H1 (cell line): ENCODE data around the gene CD7. TPM values are rescaled to one million over a fixed set of nuclear protein-coding genes. Genes with fewer than 3 reads are reported as not detected.
A peak's percentile ranks its signal among the peaks of the same experiment; 100 is the strongest.

ENCODE experiments used
- CTCF ChIA-PET: fragments of 300-600 bp; sonication (Branson Sonifier 250); formaldehyde crosslinking; loops from one replicate; lab custom pipeline; 2021; ENCODE audit not compliant: partially characterized antibody; lab: Charles Lee
- POLR2A ChIA-PET: fragments of 300-600 bp; sonication (Branson Sonifier 250); formaldehyde crosslinking; loops from one replicate; lab custom pipeline; 2021; ENCODE audit warnings: inconsistent platforms; ENCODE audit not compliant: partially characterized antibody; lab: Charles Lee
- DNase-seq, 2 experiments: peaks; one replicate each; pipeline versions ENCODE4 v3.0.0 to v3.0.0-alpha.2; 2010 to 2022; ENCODE audit warnings: low spot score in 2 of 2, low read depth in 1 of 2, mixed read lengths in 1 of 2
- FAIRE-seq: peaks from 2 replicates; lab custom pipeline; 2011; peaks lifted over from hg19 to GRCh38; lab: Jason Lieb, UNC
- H2AFZ ChIP-seq: 2 replicates; pipeline ENCODE4 v1.8.1; 2012; ENCODE audit warnings: low read length, inconsistent platforms
- H2AK5ac ChIP-seq: 2 replicates; pipeline ENCODE4 v1.6.1; 2013; ENCODE audit warnings: low read depth, low read length
- H2BK120ac ChIP-seq: replicated peaks from 2 replicates; pipeline ENCODE3; 2013; ENCODE audit warnings: low read depth, low read length, inconsistent platforms
- H2BK12ac ChIP-seq: 2 replicates; pipeline ENCODE4 v1.6.1; 2013; ENCODE audit warnings: low read depth, low read length
- H2BK15ac ChIP-seq: 2 replicates; pipeline ENCODE4 v1.6.1; 2013; ENCODE audit warnings: low read length
- H2BK20ac ChIP-seq: 2 replicates; pipeline ENCODE4 v1.6.1; 2013; ENCODE audit warnings: low read length
- H2BK5ac ChIP-seq: 2 replicates; pipeline ENCODE4 v1.6.1; 2013; ENCODE audit warnings: low read depth, low read length
- H3K14ac ChIP-seq: 2 replicates; pipeline ENCODE4 v1.6.1; 2013; ENCODE audit warnings: inconsistent platforms; ENCODE audit not compliant: insufficient read length
- H3K18ac ChIP-seq: 2 replicates; pipeline ENCODE4 v1.6.1; 2013; ENCODE audit warnings: low read length; ENCODE audit errors: extremely low read depth
- H3K23ac ChIP-seq: 2 replicates; pipeline ENCODE4 v1.6.1; 2013; ENCODE audit warnings: inconsistent platforms; ENCODE audit not compliant: insufficient read length
- H3K23me2 ChIP-seq: 2 replicates; pipeline ENCODE4 v1.6.1; 2013; ENCODE audit warnings: low read depth, low read length
- H3K27ac ChIP-seq: 2 replicates; pipeline ENCODE4 v1.6.1; 2011; ENCODE audit warnings: low read depth, low read length, inconsistent platforms
- H3K27me3 ChIP-seq, 4 experiments: replicated peaks in 1 of 4; 1 replicate in 1 of 4; 2 replicates in 3 of 4; pipeline versions ENCODE4 v1.6.1 to v1.8.1; 2011 to 2013; ENCODE audit warnings: low read length in 3 of 4, mild to moderate bottlenecking in 3 of 4, inconsistent platforms in 2 of 4, mixed read lengths in 2 of 4, moderate library complexity in 1 of 4; ENCODE audit not compliant: control insufficient read depth in 3 of 4, insufficient read depth in 3 of 4; ENCODE audit errors: extremely low read depth in 1 of 4
- H3K36me3 ChIP-seq, 4 experiments: 2 replicates each; pipeline versions ENCODE4 v1.6.1 to v1.8.1; 2011 to 2013; ENCODE audit warnings: mild to moderate bottlenecking in 4 of 4, low read length in 3 of 4, moderate library complexity in 2 of 4, control low read depth in 1 of 4, inconsistent platforms in 1 of 4; ENCODE audit not compliant: insufficient read depth in 4 of 4, control insufficient read depth in 2 of 4
- H3K4ac ChIP-seq: replicated peaks from 2 replicates; pipeline ENCODE3; 2013; ENCODE audit warnings: low read length, low read depth, mixed read lengths, inconsistent platforms; ENCODE audit not compliant: insufficient read length
- H3K4me1 ChIP-seq, 4 experiments: replicated peaks in 1 of 4; 1 replicate in 1 of 4; 2 replicates in 3 of 4; pipeline versions ENCODE4 v1.6.1 to v1.8.1; 2011 to 2013; ENCODE audit warnings: low read length in 3 of 4, inconsistent platforms in 2 of 4, mixed read lengths in 1 of 4; ENCODE audit not compliant: insufficient read depth in 4 of 4, control insufficient read depth in 3 of 4
- H3K4me2 ChIP-seq, 2 experiments: 2 replicates each; pipeline versions ENCODE4 v1.6.1 to v1.8.1; 2011 to 2013; ENCODE audit warnings: low read depth in 2 of 2, low read length in 2 of 2, control low read depth in 1 of 2, inconsistent platforms in 1 of 2, mild to moderate bottlenecking in 1 of 2; ENCODE audit not compliant: insufficient read depth in 1 of 2
- H3K4me3 ChIP-seq, 4 experiments: fragments of 200-600, 300-600 bp in 1 of 4; sonication (generic), shearing (Covaris generic), sonication (Bioruptor Twin) in 1 of 4; 2 replicates each; pipeline versions ENCODE4 v1.5.1 to v1.8.1; 2011 to 2016; ENCODE audit warnings: low read length in 4 of 4, low read depth in 3 of 4, control low read depth in 2 of 4, inconsistent platforms in 2 of 4, mild to moderate bottlenecking in 2 of 4, mixed read lengths in 1 of 4, moderate library complexity in 1 of 4; ENCODE audit not compliant: insufficient read depth in 2 of 4; ENCODE audit errors: extremely low read depth in 1 of 4
- H3K56ac ChIP-seq: replicated peaks from 2 replicates; pipeline ENCODE3; 2013; ENCODE audit warnings: low read depth, mild to moderate bottlenecking, mixed read lengths, low read length, inconsistent platforms; ENCODE audit not compliant: insufficient read length
- H3K79me1 ChIP-seq: 2 replicates; pipeline ENCODE4 v1.6.1; 2013; ENCODE audit warnings: low read depth, low read length, control low read depth
- H3K79me2 ChIP-seq, 2 experiments: 2 replicates each; pipeline versions ENCODE4 v1.6.1 to v1.8.1; 2012 to 2013; ENCODE audit warnings: low read length in 2 of 2, mild to moderate bottlenecking in 2 of 2, inconsistent platforms in 1 of 2; ENCODE audit not compliant: insufficient read depth in 2 of 2, control insufficient read depth in 1 of 2
- H3K9ac ChIP-seq, 4 experiments: replicated peaks in 1 of 4; 1 replicate in 1 of 4; 2 replicates in 3 of 4; pipeline versions ENCODE4 v1.6.1 to v1.8.1; 2011 to 2013; ENCODE audit warnings: low read depth in 3 of 4, low read length in 3 of 4, control low read depth in 2 of 4, mild to moderate bottlenecking in 2 of 4, moderate library complexity in 2 of 4, inconsistent platforms in 1 of 4; ENCODE audit errors: extremely low read depth in 1 of 4
- H3K9me3 ChIP-seq, 2 experiments: 2 replicates each; pipeline versions ENCODE4 v1.6.1 to v1.8.1; 2012 to 2013; ENCODE audit warnings: mild to moderate bottlenecking in 2 of 2, moderate library complexity in 2 of 2, control low read depth in 1 of 2, inconsistent platforms in 1 of 2, low read depth in 1 of 2, low read length in 1 of 2, mixed read lengths in 1 of 2; ENCODE audit not compliant: insufficient read depth in 2 of 2
- H4K20me1 ChIP-seq, 2 experiments: replicated peaks in 1 of 2; 2 replicates each; pipeline versions ENCODE3 to v1.8.1; 2011 to 2013; ENCODE audit warnings: inconsistent platforms in 2 of 2, low read length in 2 of 2, mild to moderate bottlenecking in 1 of 2; ENCODE audit not compliant: insufficient read depth in 2 of 2, control insufficient read depth in 1 of 2
- H4K5ac ChIP-seq: 2 replicates; pipeline ENCODE4 v1.6.1; 2013; ENCODE audit warnings: low read length, low read depth, mixed read lengths, inconsistent platforms; ENCODE audit not compliant: insufficient read length
- H4K8ac ChIP-seq: 2 replicates; pipeline ENCODE4 v1.8.0; 2013; ENCODE audit warnings: mild to moderate bottlenecking, moderate library complexity, low read length, inconsistent platforms; ENCODE audit not compliant: insufficient read depth; ENCODE audit errors: extremely low read depth
- H4K91ac ChIP-seq: replicated peaks from 2 replicates; pipeline ENCODE3; 2013; ENCODE audit warnings: low read length, mixed read lengths, inconsistent platforms; ENCODE audit not compliant: insufficient read length
- CHD1 ChIP-seq: IDR thresholded peaks from 2 replicates; pipeline ENCODE4 v1.6.1; 2012; ENCODE audit warnings: low read depth, low read length, improper control_type of control experiment
- GTF2F1 ChIP-seq: IDR thresholded peaks from 2 replicates; pipeline ENCODE4 v1.6.1; 2012; ENCODE audit warnings: low read depth, low read length, improper control_type of control experiment, borderline replicate concordance
- KDM1A ChIP-seq: fragments of 200-600, 300-600 bp; sonication (generic); IDR thresholded peaks from 2 replicates; pipeline ENCODE4 v1.7.1; 2016; ENCODE audit warnings: mild to moderate bottlenecking, low read length, borderline replicate concordance
- KDM5A ChIP-seq: fragments of 200-600 bp; IDR thresholded peaks from 2 replicates; pipeline ENCODE4 v1.7.1; 2012; ENCODE audit warnings: mild to moderate bottlenecking, low read length, inconsistent platforms, mixed read lengths
- POLR2AphosphoS5 ChIP-seq: IDR thresholded peaks from 2 replicates; pipeline ENCODE4 v1.6.1; 2011; ENCODE audit warnings: low read depth, low read length
- SAP30 ChIP-seq: fragments of 300-600 bp; sonication (generic); IDR thresholded peaks from 2 replicates; pipeline ENCODE4 v1.7.1; 2012; ENCODE audit warnings: low read length, moderate library complexity, mild to moderate bottlenecking, inconsistent platforms; ENCODE audit not compliant: insufficient read depth, insufficient replicate concordance
- SIN3A ChIP-seq, 2 experiments: IDR thresholded peaks in 1 of 2; conservative IDR thresholded peaks in 1 of 2; 2 replicates each; pipeline ENCODE4 v1.6.1; 2011 to 2012; ENCODE audit warnings: low read length in 2 of 2, improper control_type of control experiment in 1 of 2, low read depth in 1 of 2, mild to moderate bottlenecking in 1 of 2
- SIX5 ChIP-seq: IDR thresholded peaks from 2 replicates; pipeline ENCODE4 v1.6.1; 2011; ENCODE audit warnings: mild to moderate bottlenecking, low read depth, low read length
- SP4 ChIP-seq: IDR thresholded peaks from 2 replicates; pipeline ENCODE4 v1.6.1; 2012; ENCODE audit warnings: low read length, inconsistent platforms
- TCF12 ChIP-seq: IDR thresholded peaks from 2 replicates; pipeline ENCODE4 v1.6.1; 2011; ENCODE audit warnings: low read depth, mild to moderate bottlenecking, low read length
- YY1 ChIP-seq: IDR thresholded peaks from 2 replicates; pipeline ENCODE4 v1.6.1; 2011; ENCODE audit warnings: low read depth, mild to moderate bottlenecking, low read length
- WGBS, 2 experiments: shearing (Covaris generic) in 1 of 2; methylation state at CpG; one replicate each; pipeline versions ENCODE4 v1.1.6 to v1.1.7; 2013 to 2015; ENCODE audit warnings: low lambda C conversion rate in 2 of 2, mixed read lengths in 2 of 2, inconsistent platforms in 1 of 2, low coverage in 1 of 2, missing lambda C conversion rate in 1 of 2; ENCODE audit not compliant: insufficient replicate concordance in 2 of 2, insufficient coverage in 1 of 2, insufficient read length in 1 of 2; ENCODE audit errors: extremely low coverage in 1 of 2, missing lambda C conversion rate in 1 of 2; 5-methylcytosine and 5-hydroxymethylcytosine counted together
- polyA plus RNA-seq, 7 experiments: library from polyadenylated mRNA; depleted of rRNA in 3 of 7; stranded (reverse) in 5 of 7; unstranded in 2 of 7; fragments of >200 nt in 5 of 7; fragments of 200-250 nt in 2 of 7; gene quantifications; 1 replicate in 5 of 7; 2 replicates in 1 of 7; 4 replicates in 1 of 7; pipeline versions ENCODE4 v1.2.1 to v1.2.3, GENCODE V29; 2011 to 2013; ENCODE audit warnings: missing spikeins in 2 of 7, mixed read lengths in 2 of 7
- total RNA-seq: library from RNA; stranded (reverse); fragmentation: NEBNext Ultra II Directional; extraction: Animal tissue kit (Norgen Biotek cat#: 25700); gene quantifications from 2 replicates; pipeline ENCODE4 v1.2.1, GENCODE V29; 2021
- TF ChIP-seq, protein P1 (sequence below): IDR thresholded peaks from 2 replicates; pipeline ENCODE4 v1.6.1; 2011; ENCODE audit warnings: low read depth, mild to moderate bottlenecking, low read length; ENCODE audit not compliant: insufficient read depth
- TF ChIP-seq, protein P2 (sequence below): IDR thresholded peaks from 2 replicates; pipeline ENCODE4 v1.6.1; 2011; ENCODE audit warnings: low read length, improper control_type of control experiment

Gene CD7
- total and polyA plus RNA-seq, 2 of the 8 experiments (the other 6 are each of a cell fraction or from before 2014, with no cell fraction given): 0.83 to 0.86 TPM

DNA sequence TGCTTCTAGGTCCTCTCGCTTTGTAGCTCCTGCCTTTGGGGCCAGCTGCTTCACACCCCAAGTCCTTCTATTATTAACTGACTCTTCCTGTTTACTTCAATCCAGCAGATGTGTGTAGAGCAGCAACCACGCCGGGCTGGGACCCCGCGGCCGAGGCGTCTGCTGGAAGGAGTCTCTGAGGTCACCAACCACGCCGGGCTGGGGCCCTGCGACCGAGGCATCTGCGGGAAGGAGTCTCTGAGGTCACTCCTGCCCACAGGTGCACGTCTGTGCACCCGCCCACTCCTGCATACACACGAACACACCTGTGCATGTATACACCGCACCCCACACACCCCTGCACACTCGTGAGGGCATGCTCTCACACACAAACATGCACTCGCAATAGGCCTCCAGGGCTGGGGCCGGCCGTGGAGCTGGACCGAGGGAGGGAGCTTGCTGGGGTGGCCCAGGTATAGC, 33.9 kb upstream of the CD7 start:
- Histone ChIP-seq H3K27ac (no peak overlapping the region), H3K23me2 (no peaks in the 10 kb centered on the region), H2AFZ (no peak overlapping the region), H2BK5ac (no peak overlapping the region), H3K9ac (no peak overlapping the region), H3K36me3 (no peaks in the 10 kb centered on the region), H3K14ac (no peak overlapping the region), H4K91ac (peak overlapping the region; percentile 65), H3K79me1 (no peaks in the 10 kb centered on the region), H4K8ac (peak overlapping the region; percentile 59), H2BK20ac (no peak overlapping the region), H3K4me1 (no peaks in the 10 kb centered on the region; a peak in 1 of 7 replicates), H2BK12ac (no peak overlapping the region), H3K27me3 (no peaks in the 10 kb centered on the region), H3K4me3 (no peak overlapping the region), H3K18ac (no peak overlapping the region), H3K23ac (no peak overlapping the region), H2AK5ac (no peak overlapping the region), H3K79me2 (no peaks in the 10 kb centered on the region), H4K5ac (no peak overlapping the region), H3K56ac (no peak overlapping the region), H2BK15ac (no peak overlapping the region), H3K9me3 (no peaks in the 10 kb centered on the region), H2BK120ac (no peak overlapping the region), H3K4ac (peak overlapping the region; percentile 85), H4K20me1 (no peaks in the 10 kb centered on the region), H3K4me2 (no peak overlapping the region)
- DNase-seq (no peak), FAIRE-seq (no peak)
- WGBS, 2 experiments: 75% methylated on average over 21 of the region's 21 CpGs; no CpG with 5 or more reads in 1 of the 2 experiments
- ChIA-PET POLR2A (no interaction called here), CTCF (interaction anchor here (0.6 to 2.3 kb wide), 24 partner anchors 12 to 1270 kb away, joined by 3 to 9 read pairs (median 4); no protein-coding TSS in a partner anchor)
- no peak for TF ChIP-seq CHD1
- TF ChIP-seq TCF12: no peak
- no peak for TF ChIP-seq YY1
- TF ChIP-seq KDM5A: no peak
- TF ChIP-seq, protein P1, sequence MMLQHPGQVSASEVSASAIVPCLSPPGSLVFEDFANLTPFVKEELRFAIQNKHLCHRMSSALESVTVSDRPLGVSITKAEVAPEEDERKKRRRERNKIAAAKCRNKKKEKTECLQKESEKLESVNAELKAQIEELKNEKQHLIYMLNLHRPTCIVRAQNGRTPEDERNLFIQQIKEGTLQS: no peak
- no peak for TF ChIP-seq POLR2AphosphoS5
- no peak for TF ChIP-seq KDM1A
- no peak for TF ChIP-seq SP4
- TF ChIP-seq, protein P2, sequence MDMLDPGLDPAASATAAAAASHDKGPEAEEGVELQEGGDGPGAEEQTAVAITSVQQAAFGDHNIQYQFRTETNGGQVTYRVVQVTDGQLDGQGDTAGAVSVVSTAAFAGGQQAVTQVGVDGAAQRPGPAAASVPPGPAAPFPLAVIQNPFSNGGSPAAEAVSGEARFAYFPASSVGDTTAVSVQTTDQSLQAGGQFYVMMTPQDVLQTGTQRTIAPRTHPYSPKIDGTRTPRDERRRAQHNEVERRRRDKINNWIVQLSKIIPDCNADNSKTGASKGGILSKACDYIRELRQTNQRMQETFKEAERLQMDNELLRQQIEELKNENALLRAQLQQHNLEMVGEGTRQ: no peak
- TF ChIP-seq SAP30: no peak
- no peak for TF ChIP-seq GTF2F1
- no peak for TF ChIP-seq SIX5
- no peak for TF ChIP-seq SIN3A (conservative IDR thresholded peaks at IDR 0.05 in 1 of 2, IDR thresholded peaks at IDR 0.05 in 1 of 2; ENCODE audit: low read depth in 1 of 2, low read length in 2 of 2)
